Heart left ventricle (tissue), 16 donors: ENCODE results near the gene PLG. TPM values are rescaled to one million over a fixed set of nuclear protein-coding genes. Genes with fewer than 3 reads are reported as not detected.
"Not testable (repeated sequence)": the region's sequence is repeated elsewhere in the genome, so short reads cannot be mapped to it uniquely, and the experiment has no call there.

ENCODE experiments used
- ATAC-seq, 4 donors: fragments of 200-7000 bp; cut with Tn5 transposase; one replicate each; pipeline ENCODE4 v1.9.1; 2020 to 2022; ENCODE audit warnings: moderate library complexity in 4 of 4, mild to moderate bottlenecking in 3 of 4, moderate number of reproducible peaks in 1 of 4
- DNase-seq, 5 donors: peaks; one replicate each; pipeline ENCODE4 v3.0.0-alpha.2; 2020
- H3K27ac ChIP-seq, 12 donors: fragments of 200-600 bp; sonication (generic) in 4 of 12; one replicate each; pipeline versions ENCODE4 v1.5.0 to v1.8.0; 2016 to 2022; ENCODE audit warnings: mild to moderate bottlenecking in 2 of 12
- H3K27me3 ChIP-seq, 9 donors: fragments of 200-600 bp; sonication (generic) in 2 of 9; one replicate each; pipeline versions ENCODE4 v1.5.1 to v1.8.0; 2016 to 2022; ENCODE audit warnings: mild to moderate bottlenecking in 3 of 9
- H3K36me3 ChIP-seq, 9 donors: fragments of 200-600 bp; sonication (generic) in 2 of 9; one replicate each; pipeline versions ENCODE4 v1.5.0 to v1.8.0; 2018 to 2022; ENCODE audit warnings: mild to moderate bottlenecking in 2 of 9
- H3K4me1 ChIP-seq, 12 donors: fragments of 200-600 bp; sonication (generic) in 4 of 12; one replicate each; pipeline versions ENCODE4 v1.5.0 to v1.8.0; 2016 to 2022; ENCODE audit warnings: mild to moderate bottlenecking in 3 of 12
- H3K4me3 ChIP-seq, 12 donors: fragments of 200-600 bp; sonication (generic) in 4 of 12; one replicate each; pipeline versions ENCODE4 v1.5.0 to v1.8.0; 2017 to 2022; ENCODE audit warnings: mild to moderate bottlenecking in 9 of 12, moderate library complexity in 4 of 12
- H3K9me3 ChIP-seq, 12 donors: fragments of 200-600 bp; sonication (generic) in 4 of 12; one replicate each; pipeline versions ENCODE4 v1.5.0 to v1.8.0; 2016 to 2022; ENCODE audit warnings: mild to moderate bottlenecking in 1 of 12
- CTCF ChIP-seq, 12 donors: fragments of 200-600 bp; sonication (generic) in 4 of 12; IDR thresholded peaks; one replicate each; pipeline versions ENCODE4 v1.5.0 to v1.8.0; 2018 to 2022; ENCODE audit warnings: antibody characterized with exemption in 12 of 12, mild to moderate bottlenecking in 5 of 12
- POLR2A ChIP-seq, 2 donors: fragments of 450-650 bp; IDR thresholded peaks; one replicate each; pipeline ENCODE4 v1.6.1; 2017; ENCODE audit warnings: antibody characterized with exemption in 2 of 2, mild to moderate bottlenecking in 2 of 2, moderate library complexity in 2 of 2
- WGBS, 4 donors: extraction: QIAGEN DNeasy Blood & Tissue Kit in 2 of 4; methylation state at CpG; one replicate each; pipeline versions ENCODE4 v1.1.5 to v1.1.7; 2013 to 2018; 5-methylcytosine and 5-hydroxymethylcytosine counted together
- intact Hi-C, 10 donors: fragments of 100-400 bp; cut with DNase I; formaldehyde crosslinking; loops; one replicate each; pipeline versions ENCODE4 v1.11.1 to v1.14.2; 2022
- long read RNA-seq, 3 donors: library from polyadenylated mRNA; unstranded; transcript quantifications; one replicate each; pipeline ENCODE4 v2.0.0, GENCODE V29; 2020 to 2021
- polyA plus RNA-seq, 2 donors: library from polyadenylated mRNA; stranded (reverse); fragments of 200-250 nt; gene quantifications; one replicate each; pipeline ENCODE4 v1.2.3, GENCODE V29; 2013
- total RNA-seq, 9 donors: library from RNA; depleted of rRNA in 2 of 9; stranded (reverse); fragments of >200 nt in 2 of 9; fragmentation: NEBNext Ultra II Directional in 3 of 9; extraction: Animal tissue kit (Norgen Biotek cat#: 25700) in 3 of 9; gene quantifications; one replicate each; pipeline versions ENCODE4 v1.1.0 to v1.2.4, GENCODE V29; 2016 to 2023
- donor health status: ischemic (EF 13 %, LVEDD 7.1; RV severe dilation, severe dysfunction).
- donor health status: healthy with polysubstance abuse.
- donor health status: DM: no; HTN: yes; CAD: no.
- donor health status: DM: no; HTN: no; CAD: no.
- donor health status: ischemic (EF 25% LVEDD 6.9; RV normal size, moderate dysfunction).
- donor health status: ischemic (EF 25% LVEDD 5.7; RV mildly dilated, moderate dysfunction).
- donor health status: healthy.
- donor health status: DM: yes; HTN: yes; CAD: no.
- donor health status: ischemic (EF 35%, LVEDD 5.7; RV mildly dilated, moderate dysfunction).
- donor health status: nonischemic (EF 11% LVEDD 7.7; RV severe dilation, severe dysfunction).
- donor health status: DM: yes; HTN: yes; CAD: no.
- donor health status: PGD.
- donor health status: ischemic (EF 29% LVEDD 5.4; RV normal size, mild dysfunction).
- donor health status: nonischemic (EF 23%, LVEDD 6.1; RV moderate dilation, normal function).

PLG gene
- total RNA-seq (under 1 TPM in 1 of 9 donors, not detected in 8; 0.44 TPM), polyA plus RNA-seq (under 1 TPM in 1 of 2 donors, not detected in 1; 0.03 TPM)
- long read RNA-seq, donor 1 = 0 reads
- long read RNA-seq, donor 2 = 0 reads
- long read RNA-seq, donor 3 = 0 reads

GRCh38 chr6:160701918-160702680 lies at the start of gene PLG:
TSS of gene PLG (plus strand) at chr6:160702244. CDS start at chr6:160702305, 61 bp downstream.
- 86 to 91% (median 88%) methylated on average over 6 of the region's 6 CpGs for WGBS, 4 donors
- H3K27ac ChIP-seq, H3K4me3 ChIP-seq, H3K9me3 ChIP-seq, H3K4me1 ChIP-seq, ATAC-seq, H3K27me3 ChIP-seq, DNase-seq, intact Hi-C loops, H3K36me3 ChIP-seq: not testable (repeated sequence)

GRCh38 chr6:160659562-160659961 lies 42.5 kb upstream of the PLG start:
- peaks cover 0 to 8% (median 0%) of the 10 kb centered on the region in 9 donors for H3K27me3 ChIP-seq
- no peak overlapping the region for H3K4me3 ChIP-seq
- ATAC-seq = no peak
- peaks cover 0 to 23% (median 4%) of the 10 kb centered on the region in 12 donors for H3K9me3 ChIP-seq
- WGBS, 4 donors = 70 to 82% (median 74%) methylated on average over 6 of the region's 6 CpGs
- no peaks in the 10 kb centered on the region for H3K4me1 ChIP-seq
- H3K36me3 ChIP-seq = no peaks in the 10 kb centered on the region
- intact Hi-C loops = no loop called here
- no peak overlapping the region for H3K27ac ChIP-seq
- no peak for TF ChIP-seq POLR2A (IDR thresholded peaks at IDR 0.05)
- DNase-seq = no peak

GRCh38 chr6:160661216-160661615 lies 40.8 kb upstream of the PLG start:
- intact Hi-C loops = no loop called here

GRCh38 chr6:160662429-160662828 lies 39.6 kb upstream of the PLG start:
- Histone ChIP-seq H3K4me3 (no peak overlapping the region), H3K9me3 (peaks cover 0 to 7% (median 0%) of the 10 kb centered on the region in 12 donors), H3K27me3 (peaks cover 0 to 16% (median 0%) of the 10 kb centered on the region in 9 donors), H3K4me1 (no peaks in the 10 kb centered on the region), H3K36me3 (no peaks in the 10 kb centered on the region), H3K27ac (no peak overlapping the region)
- no peak for TF ChIP-seq CTCF (IDR thresholded peaks at IDR 0.05)
- no peak for TF ChIP-seq POLR2A (IDR thresholded peaks at IDR 0.05)
- no peak for DNase-seq
- intact Hi-C loops = no loop called here
- no peak for ATAC-seq
- WGBS, 4 donors = 3 to 21% (median 12%) methylated on average over 3 of the region's 3 CpGs

More at GRCh38 chr6:160661216-160661615, 40.8 kb upstream of the PLG start:
- Histone ChIP-seq H3K36me3 (no peaks in the 10 kb centered on the region), H3K9me3 (peaks cover 0 to 18% (median 3%) of the 10 kb centered on the region in 12 donors), H3K4me3 (no peak overlapping the region), H3K27me3 (peaks cover 0 to 16% (median 0%) of the 10 kb centered on the region in 9 donors), H3K4me1 (no peaks in the 10 kb centered on the region), H3K27ac (no peak overlapping the region)
- WGBS, 4 donors = 48 to 61% (median 54%) methylated on average over 3 of the region's 3 CpGs
- DNase-seq (no peak), ATAC-seq (no peak)
- no peak for TF ChIP-seq POLR2A (IDR thresholded peaks at IDR 0.05)
- TF ChIP-seq CTCF (IDR thresholded peaks at IDR 0.05) = no peak

GRCh38 chr6:160662842-160663241 lies 39.2 kb upstream of the PLG start:
- 57 to 81% (median 66%) methylated on average over 2 of the region's 2 CpGs for WGBS, 4 donors
- H3K36me3 ChIP-seq = no peaks in the 10 kb centered on the region
- no peak for ATAC-seq
- intact Hi-C loops = no loop called here
- H3K4me3 ChIP-seq = no peak overlapping the region
- TF ChIP-seq POLR2A (IDR thresholded peaks at IDR 0.05) (no peak), CTCF (IDR thresholded peaks at IDR 0.05) (no peak)
- H3K4me1 ChIP-seq = no peaks in the 10 kb centered on the region
- DNase-seq = no peak
- peaks cover 0 to 16% (median 0%) of the 10 kb centered on the region in 9 donors for H3K27me3 ChIP-seq
- peaks cover 0 to 3% (median 0%) of the 10 kb centered on the region in 12 donors for H3K9me3 ChIP-seq
- H3K27ac ChIP-seq = no peak overlapping the region

- H3K4me3 ChIP-seq, H3K36me3 ChIP-seq, H3K4me1 ChIP-seq, H3K27ac ChIP-seq, ATAC-seq, H3K9me3 ChIP-seq, intact Hi-C loops, DNase-seq: not testable (repeated sequence)
- 88 to 96% (median 92%) methylated on average over 1 of the region's 1 CpG for WGBS, 4 donors
- H3K27me3 ChIP-seq = peaks cover 0 to 16% (median 0%) of the 10 kb centered on the region in 9 donors
These were observed 37.8 kb upstream of the PLG start, which contains the start of gene LPA for GRCh38 chr6:160664198-160664597. TSS of gene LPA (minus strand) at chr6:160664275. CDS start at chr6:160664214, 61 bp downstream.
